IPS-15b (cell line): Measurements from ENCODE around the gene R3HDM4.
"Not testable (repeated sequence)": the region's sequence is repeated elsewhere in the genome, so short reads cannot be mapped to it uniquely, and the experiment has no call there.

Experiments used
- H3K27me3 ChIP-seq: one replicate; pipeline ENCODE4 v1.6.1; 2013; ENCODE audit warnings: low read length; ENCODE audit not compliant: control insufficient read depth, insufficient read depth
- H3K36me3 ChIP-seq: one replicate; pipeline ENCODE4 v1.6.1; 2013; ENCODE audit warnings: low read length; ENCODE audit not compliant: control insufficient read depth, insufficient read depth
- H3K4me1 ChIP-seq: one replicate; pipeline ENCODE4 v1.6.1; 2013; ENCODE audit warnings: mild to moderate bottlenecking, low read length; ENCODE audit not compliant: control insufficient read depth, insufficient read depth
- H3K4me3 ChIP-seq: one replicate; pipeline ENCODE4 v1.5.1; 2013; ENCODE audit warnings: low read depth, low read length
- H3K9ac ChIP-seq: one replicate; pipeline ENCODE4 v1.6.1; 2013; ENCODE audit warnings: low read depth, mild to moderate bottlenecking, low read length
- H3K9me3 ChIP-seq: one replicate; pipeline ENCODE4 v1.6.1; 2013; ENCODE audit warnings: mild to moderate bottlenecking, low read length; ENCODE audit not compliant: control insufficient read depth, insufficient read depth

Gene R3HDM4

GRCh38 chr19:913080-913748, at the start of gene R3HDM4:
Gene R3HDM4, minus strand, starts transcription at chr19:913219. Its CDS starts 62 bp downstream, at chr19:913157.
- H3K4me1 ChIP-seq: peaks cover 4% of the 10 kb centered on the region
- peak within 1 kb of the TSS; percentile 65 for H3K4me3 ChIP-seq
- H3K9ac ChIP-seq: no peak within 1 kb of the TSS
- peaks cover 9% of the 10 kb centered on the region for H3K27me3 ChIP-seq
- no peaks in the 10 kb centered on the region for H3K36me3 ChIP-seq
- H3K9me3 ChIP-seq: no peaks in the 10 kb centered on the region

- H3K9ac ChIP-seq: no peak overlapping the region
- no peaks in the 10 kb centered on the region for H3K4me1 ChIP-seq
- H3K36me3 ChIP-seq: peaks cover 49% of the 10 kb centered on the region
- H3K27me3 ChIP-seq: no peaks in the 10 kb centered on the region
- no peaks in the 10 kb centered on the region for H3K9me3 ChIP-seq
- H3K4me3 ChIP-seq: no peak overlapping the region
Observed at GRCh38 chr19:961866-962620, 49.0 kb upstream of the R3HDM4 start.

- Histone ChIP-seq H3K36me3 (peaks cover 40% of the 10 kb centered on the region), H3K4me1 (no peaks in the 10 kb centered on the region), H3K27me3 (no peaks in the 10 kb centered on the region), H3K9me3 (no peaks in the 10 kb centered on the region), H3K4me3 (no peak overlapping the region), H3K9ac (no peak overlapping the region)
Observed at GRCh38 chr19:960601-960938, 47.6 kb upstream of the R3HDM4 start.

GRCh38 chr19:960020-960419, 47.0 kb upstream of the R3HDM4 start:
- H3K4me3 ChIP-seq: no peak overlapping the region
- H3K4me1 ChIP-seq: no peaks in the 10 kb centered on the region

GRCh38 chr19:958967-959855, 46.2 kb upstream of the R3HDM4 start:
- no peaks in the 10 kb centered on the region for H3K27me3 ChIP-seq
- no peaks in the 10 kb centered on the region for H3K9me3 ChIP-seq
- H3K36me3 ChIP-seq: peaks cover 27% of the 10 kb centered on the region
- H3K4me3 ChIP-seq: no peak overlapping the region
- H3K9ac ChIP-seq: no peak overlapping the region
- no peaks in the 10 kb centered on the region for H3K4me1 ChIP-seq

More at GRCh38 chr19:960020-960419, 47.0 kb upstream of the R3HDM4 start:
- no peaks in the 10 kb centered on the region for H3K27me3 ChIP-seq
- H3K9ac ChIP-seq: no peak overlapping the region
- H3K36me3 ChIP-seq: peaks cover 35% of the 10 kb centered on the region
- no peaks in the 10 kb centered on the region for H3K9me3 ChIP-seq

GRCh38 chr19:957578-957977, 44.6 kb upstream of the R3HDM4 start:
- not testable (repeated sequence) for H3K27me3 ChIP-seq, H3K9me3 ChIP-seq, H3K9ac ChIP-seq, H3K4me3 ChIP-seq, H3K4me1 ChIP-seq
- H3K36me3 ChIP-seq: peaks cover 15% of the 10 kb centered on the region

GRCh38 chr19:956766-957440, 43.9 kb upstream of the R3HDM4 start:
- Histone ChIP-seq H3K4me1 (no peaks in the 10 kb centered on the region), H3K27me3 (no peaks in the 10 kb centered on the region), H3K36me3 (peaks cover 15% of the 10 kb centered on the region)

GRCh38 chr19:955803-956765, 43.1 kb upstream of the R3HDM4 start:
- Histone ChIP-seq H3K9ac (peak overlapping the region; percentile 5), H3K27me3 (no peaks in the 10 kb centered on the region), H3K36me3 (peaks cover 15% of the 10 kb centered on the region), H3K9me3 (no peaks in the 10 kb centered on the region), H3K4me3 (no peak overlapping the region), H3K4me1 (no peaks in the 10 kb centered on the region)

More at GRCh38 chr19:956766-957440, 43.9 kb upstream of the R3HDM4 start:
- H3K9ac ChIP-seq: no peak overlapping the region
- no peaks in the 10 kb centered on the region for H3K9me3 ChIP-seq
- H3K4me3 ChIP-seq: no peak overlapping the region

GRCh38 chr19:954672-955494, 41.9 kb upstream of the R3HDM4 start:
- no peak overlapping the region for H3K4me3 ChIP-seq
- peaks cover 5% of the 10 kb centered on the region for H3K36me3 ChIP-seq
- H3K27me3 ChIP-seq: no peaks in the 10 kb centered on the region
- no peaks in the 10 kb centered on the region for H3K4me1 ChIP-seq
- H3K9ac ChIP-seq: peak overlapping the region; percentile 24
- no peaks in the 10 kb centered on the region for H3K9me3 ChIP-seq

GRCh38 chr19:954272-954671, 41.3 kb upstream of the R3HDM4 start:
- Histone ChIP-seq H3K4me3 (no peak overlapping the region), H3K9ac (peak overlapping the region; percentile 24), H3K9me3 (no peaks in the 10 kb centered on the region), H3K4me1 (no peaks in the 10 kb centered on the region), H3K27me3 (no peaks in the 10 kb centered on the region), H3K36me3 (no peaks in the 10 kb centered on the region)
